Keratinocyte (primary cell): ENCODE measurements around the gene EIF3A.

Source experiments
- CTCF ChIP-seq, 3 experiments: IDR thresholded peaks in 1 of 3; conservative IDR thresholded peaks in 1 of 3; optimal IDR thresholded peaks in 1 of 3; 2 replicates in 2 of 3; 3 replicates in 1 of 3; pipeline versions ENCODE3 to v1.5.1; 2011; ENCODE audit warnings: low read length in 3 of 3, mild to moderate bottlenecking in 3 of 3, moderate library complexity in 2 of 3, control low read depth in 1 of 3, inconsistent platforms in 1 of 3; ENCODE audit not compliant: insufficient read depth in 2 of 3; ENCODE audit errors: extremely low read depth in 1 of 3
- EZH2 ChIP-seq: IDR thresholded peaks from one replicate; pipeline ENCODE4 v1.6.1; 2012; ENCODE audit warnings: inconsistent platforms, mild to moderate bottlenecking, low read length, moderate library complexity

- TF ChIP-seq EZH2 (no peak), CTCF (optimal IDR thresholded peaks at IDR 0.05 in 1 of 3, IDR thresholded peaks at IDR 0.05 in 1 of 3, conservative IDR thresholded peaks at IDR 0.05 in 1 of 3; ENCODE audit: extremely low read depth in 1 of 3, insufficient read depth in 2 of 3, low read length in 3 of 3) (no peak)
Observed at GRCh38 chr10:119098576-119098975, 18.0 kb upstream of the EIF3A start.
